HepG2 (cell line): ENCODE data around the gene LSM2. TPM values are rescaled to one million over a fixed set of nuclear protein-coding genes. Genes with fewer than 3 reads are reported as not detected.

Experiments used
- ATAC-seq: fragments of 200-7000 bp; cut with Tn5 transposase; 3 replicates; pipeline ENCODE4 v1.9.1; 2020; ENCODE audit warnings: mild to moderate bottlenecking, moderate library complexity
- BruUV-seq: library from RNA; stranded (reverse); fragments of 400-500 nt; replicated peaks from 2 replicates; lab custom pipeline; 2021; lab: Mats Ljungman, UMichigan
- CTCF ChIA-PET: fragments of 300-600 bp; formaldehyde crosslinking; extraction: SDS; loops from one replicate; lab custom pipeline; 2021; ENCODE audit warnings: low total read pairs, inconsistent platforms, low intra/inter-chr PET ratio; lab: Yijun Ruan, JAX
- POLR2A ChIA-PET: fragments of 350-600 bp; sonication (Branson Sonifier 250); formaldehyde crosslinking; loops from one replicate; lab custom pipeline; 2020; ENCODE audit warnings: antibody characterized with exemption, inconsistent platforms; lab: Yijun Ruan, JAX
- DNase-seq: peaks from one replicate; pipeline ENCODE4 v3.0.0-alpha.2; 2015; ENCODE audit warnings: low spot score
- FAIRE-seq: peaks from 3 replicates; lab custom pipeline; 2011; peaks lifted over from hg19 to GRCh38; lab: Jason Lieb, UNC
- H2AFZ ChIP-seq: one replicate; pipeline ENCODE4 v1.6.1; 2011; ENCODE audit warnings: low read length, inconsistent platforms
- H3K27ac ChIP-seq: fragments of 300-600 bp; 3 replicates; pipeline ENCODE4 v1.8.0; 2011; ENCODE audit warnings: mixed run types, mild to moderate bottlenecking, mixed read lengths, low read length, inconsistent platforms; ENCODE audit not compliant: insufficient read depth; ENCODE audit errors: extremely low read length
- H3K27me3 ChIP-seq, 2 experiments: fragments of 200-600 bp in 1 of 2; 2 replicates in 1 of 2; 3 replicates in 1 of 2; pipeline versions ENCODE4 v1.6.0 to v1.8.0; 2011; ENCODE audit warnings: low read length in 2 of 2, mild to moderate bottlenecking in 2 of 2, moderate library complexity in 2 of 2, inconsistent platforms in 1 of 2; ENCODE audit not compliant: insufficient read depth in 2 of 2, control insufficient read depth in 1 of 2
- H3K36me3 ChIP-seq, 2 experiments: fragments of 200-600 bp in 1 of 2; replicated peaks in 1 of 2; 2 replicates in 1 of 2; 3 replicates in 1 of 2; pipeline versions ENCODE4 v1.5.1 to v1.8.0; 2011; ENCODE audit warnings: low read length in 2 of 2, inconsistent platforms in 1 of 2; ENCODE audit not compliant: insufficient read depth in 2 of 2, control insufficient read depth in 1 of 2
- H3K4me1 ChIP-seq: 2 replicates; pipeline ENCODE4 v1.5.1; 2012; ENCODE audit warnings: low read length, inconsistent platforms; ENCODE audit not compliant: insufficient read depth
- H3K4me2 ChIP-seq: 2 replicates; pipeline ENCODE4 v1.6.0; 2011; ENCODE audit warnings: low read depth, low read length, inconsistent platforms
- H3K4me3 ChIP-seq, 3 experiments: fragments of 200-600 bp in 1 of 3; sonication (generic), shearing (Covaris generic) in 1 of 3; replicated peaks in 1 of 3; 2 replicates each; pipeline ENCODE4 v1.5.1; 2011 to 2016; ENCODE audit warnings: low read length in 3 of 3, inconsistent platforms in 2 of 3, low read depth in 2 of 3, mild to moderate bottlenecking in 2 of 3, control low read depth in 1 of 3, mixed read lengths in 1 of 3; ENCODE audit not compliant: insufficient read depth in 1 of 3
- H3K79me2 ChIP-seq: one replicate; pipeline ENCODE4 v1.6.1; 2011; ENCODE audit warnings: low read length, inconsistent platforms; ENCODE audit not compliant: insufficient read depth
- H3K9ac ChIP-seq: 2 replicates; pipeline ENCODE4 v1.6.0; 2011; ENCODE audit warnings: mild to moderate bottlenecking, low read depth, low read length, inconsistent platforms; ENCODE audit not compliant: insufficient read depth
- H3K9me3 ChIP-seq: 2 replicates; pipeline ENCODE4 v1.5.1; 2012; ENCODE audit warnings: mild to moderate bottlenecking, low read length
- H4K20me1 ChIP-seq: 2 replicates; pipeline ENCODE4 v1.6.0; 2011; ENCODE audit warnings: inconsistent platforms, mild to moderate bottlenecking, low read length, moderate library complexity; ENCODE audit not compliant: insufficient read depth
- AGO1 ChIP-seq: fragments of 200-400 bp; formaldehyde crosslinking; IDR thresholded peaks from 2 replicates; pipeline ENCODE4 v1.6.1; 2017; ENCODE audit warnings: mild to moderate bottlenecking, low read depth, low read length, moderate library complexity; ENCODE audit not compliant: poor library complexity, severe bottlenecking
- CEBPZ ChIP-seq: IDR thresholded peaks from 2 replicates; pipeline ENCODE4 v1.6.1; 2012; ENCODE audit warnings: low read length, improper control_type of control experiment
- GPBP1L1 ChIP-seq: sonication (generic); formaldehyde crosslinking; IDR thresholded peaks from 2 replicates; pipeline ENCODE4 v1.5.0; 2020; ENCODE audit warnings: mild to moderate bottlenecking, missing genetic modification reagents
- MIER2 ChIP-seq: IDR thresholded peaks from 2 replicates; pipeline ENCODE4 v1.6.1; 2016; ENCODE audit warnings: missing biosample characterization, missing genetic modification reagents
- MTF2 ChIP-seq: sonication (generic); formaldehyde crosslinking; IDR thresholded peaks from 2 replicates; pipeline ENCODE4 v1.5.0; 2020; ENCODE audit warnings: missing genetic modification reagents, borderline replicate concordance
- SMAD1 ChIP-seq: sonication (generic); formaldehyde crosslinking; IDR thresholded peaks from 2 replicates; pipeline ENCODE4 v1.4.0; 2020; ENCODE audit warnings: missing genetic modification reagents, low read depth, mild to moderate bottlenecking, borderline replicate concordance
- TBX2 ChIP-seq: sonication (generic); formaldehyde crosslinking; IDR thresholded peaks from 2 replicates; pipeline ENCODE4 v1.5.0; 2020; ENCODE audit warnings: missing genetic modification reagents, mild to moderate bottlenecking, borderline replicate concordance
- ZNF10 ChIP-seq: sonication (generic); formaldehyde crosslinking; IDR thresholded peaks from 2 replicates; pipeline ENCODE4 v1.4.0; 2020; ENCODE audit warnings: mild to moderate bottlenecking, low read depth, missing genetic modification reagents, borderline replicate concordance
- ZNF264 ChIP-seq: sonication (generic); formaldehyde crosslinking; IDR thresholded peaks from 2 replicates; pipeline ENCODE4 v1.4.0; 2020; ENCODE audit warnings: missing genetic modification reagents
- ZNF572 ChIP-seq: sonication (generic); formaldehyde crosslinking; IDR thresholded peaks from 2 replicates; pipeline ENCODE4 v1.5.1; 2020; ENCODE audit warnings: mild to moderate bottlenecking, missing genetic modification reagents
- ZSCAN20 ChIP-seq: sonication (generic); formaldehyde crosslinking; IDR thresholded peaks from 2 replicates; pipeline ENCODE4 v1.4.0; 2020; ENCODE audit warnings: missing genetic modification reagents, mild to moderate bottlenecking, borderline replicate concordance
- WGBS: methylation state at CpG from one replicate; pipeline ENCODE4 v1.1.6; 2017; ENCODE audit warnings: low lambda C conversion rate; 5-methylcytosine and 5-hydroxymethylcytosine counted together
- in situ Hi-C: cut with HindIII; loops from 2 replicates; pipeline ENCODE4 v1.10.0; 2017; ENCODE audit warnings: low pct_unique_long_range_greater_than_20kb; ENCODE audit not compliant: extremely low pct_ligation_motif_present
- intact Hi-C: fragments of 100-400 bp; cut with micrococcal nuclease; formaldehyde crosslinking; loops from one replicate; pipeline ENCODE4 v1.10.0; 2022; ENCODE audit not compliant: unreplicated experiment
- polyA plus RNA-seq, 8 experiments: library from polyadenylated mRNA; depleted of rRNA in 3 of 8; stranded (reverse) in 7 of 8; unstranded in 1 of 8; fragments of >200 nt; fragmentation: Illumina TruSeq in 4 of 8; extraction: Trizol in 4 of 8; gene quantifications; 2 replicates each; pipeline versions ENCODE4 v1.2.1 to v1.2.3, GENCODE V29; 2011 to 2016; ENCODE audit warnings: low read depth in 4 of 8, missing spikeins in 1 of 8, mixed read lengths in 1 of 8; ENCODE audit not compliant: insufficient read depth in 1 of 8
- total RNA-seq, 5 experiments: library from RNA; depleted of rRNA; stranded (reverse); fragments of >200 nt; fragmentation: Illumina TruSeq; extraction: Trizol; gene quantifications; 2 replicates each; pipeline ENCODE4 v1.2.3, GENCODE V29; 2016; ENCODE audit warnings: low read depth in 1 of 5

The LSM2 gene
- total and polyA plus RNA-seq, 2 of the 13 experiments (the other 11 are each of a cell fraction or from before 2014, with no cell fraction given): 69.4 to 90.5 TPM

GRCh38 chr6:31762356-31762755, 44.4 kb downstream of the LSM2 start, which contains the start of gene SAPCD1 (continued):
- no peak for TF ChIP-seq MIER2 (CRISPR knock-in tag)
- TF ChIP-seq CEBPZ: no peak

- ChIA-PET CTCF (no interaction called here), POLR2A (interaction anchor here (1.4 to 11.5 kb wide), 2 partner anchors 14 to 24 kb away, joined by 4 to 96 read pairs; partner anchors contain the start of genes CLIC1 and MSH5)
- FAIRE-seq (no peak), ATAC-seq (no peak), DNase-seq (no peak)
- Histone ChIP-seq H3K4me1 (peaks cover 35% of the 10 kb centered on the region), H4K20me1 (no peaks in the 10 kb centered on the region), H3K79me2 (no peaks in the 10 kb centered on the region), H3K36me3 (peaks cover 0 to 2% of the 10 kb centered on the region in 2 experiments; a peak in 3 of 5 replicates), H3K4me2 (no peak overlapping the region), H3K9me3 (no peaks in the 10 kb centered on the region), H2AFZ (no peak overlapping the region), H3K27ac (no peak overlapping the region), H3K27me3 (no peaks in the 10 kb centered on the region), H3K9ac (no peak overlapping the region), H3K4me3 (no peak overlapping the region)
- in situ Hi-C loops: no loop called here
- BruUV-seq: no TSS peak
- WGBS: 98% methylated on average over 8 of the region's 8 CpGs
- TF ChIP-seq TBX2 (CRISPR knock-in tag): no peak
- TF ChIP-seq GPBP1L1 (CRISPR knock-in tag): no peak
- TF ChIP-seq SMAD1 (CRISPR knock-in tag): no peak
- TF ChIP-seq ZNF572: no peak
- no peak for TF ChIP-seq ZNF264 (CRISPR knock-in tag)
- TF ChIP-seq ZSCAN20 (CRISPR knock-in tag): no peak
- no peak for TF ChIP-seq MTF2 (CRISPR knock-in tag)
- no peak for TF ChIP-seq AGO1
- TF ChIP-seq ZNF10 (CRISPR knock-in tag): no peak
- intact Hi-C loops: no loop called here
Observed at GRCh38 chr6:31761343-31761742, 45.4 kb downstream of the LSM2 start.
